NCI-H2107 treated with DMSO at 0.1 percent for 48 hours (cell line): ENCODE measurements around the gene ENTPD2.
"Not testable (repeated sequence)": the region's sequence is repeated elsewhere in the genome, so short reads cannot be mapped to it uniquely, and the experiment has no call there.

Experiments used
- DNase-seq: peaks from one replicate; lab custom pipeline; 2025; ENCODE audit not compliant: unreplicated experiment; lab: John Stamatoyannopoulos, UW

The ENTPD2 gene

DNA sequence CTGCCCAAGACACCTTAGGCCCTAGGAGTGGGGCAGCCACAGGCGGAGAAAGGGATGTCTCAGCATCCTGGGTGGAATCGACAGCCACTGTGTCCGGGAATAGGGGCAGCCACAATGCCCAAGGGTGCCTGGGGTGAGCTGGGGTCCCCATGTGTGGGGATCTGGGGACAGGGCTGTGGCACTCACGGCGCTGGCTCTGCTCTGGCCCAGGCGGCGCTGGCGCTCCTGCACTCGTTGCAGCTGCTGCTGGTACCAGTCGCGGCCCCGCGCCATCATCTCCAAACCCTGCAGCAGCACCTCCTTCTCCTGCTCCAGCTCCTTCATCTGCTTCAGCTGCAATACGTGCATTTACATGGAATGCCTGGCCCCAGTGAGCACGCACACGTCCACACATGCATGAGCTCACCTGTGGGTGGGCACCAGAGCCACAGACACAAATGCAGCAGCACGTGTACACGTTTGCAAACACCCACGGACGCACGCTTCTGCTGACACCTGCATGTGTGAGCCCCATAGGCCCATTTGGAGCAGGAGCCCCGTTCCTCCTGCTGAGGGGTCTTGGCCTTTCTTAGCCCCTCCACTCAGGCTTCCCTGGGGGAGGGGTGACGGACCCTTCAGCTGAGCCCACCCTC is 11.6 kb upstream of the ENTPD2 start:
- no peak for DNase-seq

DNA sequence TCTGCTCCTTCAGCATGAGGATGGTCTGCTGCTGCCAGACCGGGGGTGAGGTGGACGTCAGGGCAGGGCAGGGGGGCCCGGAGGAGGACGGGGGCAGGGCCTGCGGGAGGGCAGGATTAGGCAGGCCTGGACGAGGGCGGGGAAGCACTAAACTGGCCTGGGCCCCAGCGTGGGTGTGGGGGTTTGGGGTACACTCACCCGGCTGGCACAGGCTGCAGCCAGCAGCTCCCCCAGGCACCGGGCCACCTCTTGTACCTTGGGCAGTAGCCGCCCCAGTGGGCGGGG is 11.0 kb upstream of the ENTPD2 start:
- DNase-seq, result no peak

DNA sequence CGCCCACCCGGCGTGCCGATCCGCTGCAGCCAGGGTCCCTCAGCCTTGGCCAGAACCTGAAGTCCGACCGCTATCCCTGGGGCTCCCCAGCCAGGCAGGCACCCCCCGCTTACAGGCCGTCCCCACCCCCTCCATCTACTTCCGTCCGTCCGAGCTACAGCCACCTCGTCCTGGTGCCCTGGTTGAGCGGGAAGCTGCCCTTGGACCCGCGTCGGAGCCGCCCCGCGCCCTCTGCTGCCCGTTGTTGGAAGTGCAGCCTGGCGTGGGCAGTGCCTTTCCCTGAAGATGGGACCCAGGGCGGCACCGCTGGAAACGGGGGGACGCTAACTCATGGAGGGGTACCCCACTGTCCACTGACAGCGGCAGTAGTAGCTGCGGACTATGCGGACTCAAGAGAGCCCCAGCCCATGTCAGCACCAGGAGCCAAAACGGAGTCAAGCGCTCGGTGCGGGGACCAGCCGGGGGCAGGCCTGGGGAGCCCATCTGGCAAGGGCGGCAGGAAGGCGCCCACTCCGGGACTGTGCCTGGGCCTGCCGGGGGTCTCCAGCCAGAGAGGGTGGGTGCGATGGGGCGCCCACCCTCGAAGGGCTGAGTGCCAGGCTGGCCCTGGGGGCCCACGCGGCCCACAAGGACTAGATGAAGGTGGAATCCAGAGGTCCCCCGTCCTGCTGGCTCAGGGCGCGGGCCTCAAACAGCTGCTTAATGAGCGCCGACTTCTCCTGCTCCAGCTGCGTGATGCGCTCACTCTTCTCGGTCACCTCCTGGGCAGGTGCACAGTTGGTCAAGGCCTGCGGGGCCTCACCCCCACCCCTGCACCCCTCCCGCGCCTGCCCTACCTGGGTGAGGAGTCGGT is 10.4 kb upstream of the ENTPD2 start:
- DNase-seq, result no peak

DNA sequence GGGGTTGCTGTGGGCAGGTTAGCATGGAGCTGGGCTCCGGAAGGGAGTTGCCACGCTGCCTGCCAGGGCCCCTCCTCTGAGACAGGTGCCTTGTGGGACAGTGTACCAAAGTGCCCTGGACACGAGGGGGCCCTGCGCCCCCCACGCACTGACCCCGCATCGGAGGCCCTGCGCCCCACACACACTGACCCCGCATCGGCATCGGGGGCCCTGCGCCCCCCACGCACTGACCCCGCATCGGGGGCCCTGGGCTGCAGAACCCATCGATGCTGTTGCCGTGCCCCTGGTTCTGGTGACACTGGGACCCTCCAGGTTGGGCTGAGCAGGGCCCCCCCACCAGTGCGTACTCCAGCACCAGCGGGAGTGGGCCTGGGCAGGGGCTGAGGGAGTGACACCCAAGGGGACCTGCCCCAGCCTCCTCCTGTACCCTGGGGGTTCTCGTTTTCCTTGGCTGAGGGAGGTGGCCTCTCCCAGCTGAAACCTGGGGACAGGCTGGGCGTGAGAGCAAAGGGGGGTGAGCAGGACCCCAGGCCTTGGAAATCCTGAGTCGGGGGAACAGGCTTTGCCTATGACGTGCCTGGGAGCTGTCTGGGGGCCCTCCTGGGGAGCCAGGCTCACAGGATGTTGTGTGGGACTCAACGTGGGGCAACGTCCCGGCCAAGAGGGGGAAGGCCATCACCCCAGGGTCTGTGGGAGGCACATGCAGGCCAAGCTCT is 9.6 kb upstream of the ENTPD2 start:
- DNase-seq, result no peak

DNA sequence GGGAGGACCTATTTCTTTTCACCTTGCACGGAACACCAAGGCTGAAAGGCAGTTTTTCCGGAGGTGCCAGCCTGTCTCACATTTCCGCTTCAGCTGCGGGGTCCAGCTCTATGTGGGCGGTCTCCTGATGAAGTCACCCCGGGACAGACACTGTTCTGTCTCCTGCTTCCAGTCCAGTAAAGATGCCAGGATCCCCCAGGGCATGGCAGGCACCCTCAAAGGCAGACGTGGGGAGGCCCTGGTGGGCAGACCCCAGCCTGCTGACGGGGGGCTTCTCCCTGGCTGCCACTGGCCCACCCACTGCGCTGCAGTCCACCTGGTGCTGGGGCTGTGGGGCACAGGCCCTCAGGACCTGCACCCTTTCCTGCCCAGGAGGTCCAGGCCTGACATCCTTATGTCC is 8.9 kb upstream of the ENTPD2 start:
- not testable (repeated sequence) for DNase-seq

DNA sequence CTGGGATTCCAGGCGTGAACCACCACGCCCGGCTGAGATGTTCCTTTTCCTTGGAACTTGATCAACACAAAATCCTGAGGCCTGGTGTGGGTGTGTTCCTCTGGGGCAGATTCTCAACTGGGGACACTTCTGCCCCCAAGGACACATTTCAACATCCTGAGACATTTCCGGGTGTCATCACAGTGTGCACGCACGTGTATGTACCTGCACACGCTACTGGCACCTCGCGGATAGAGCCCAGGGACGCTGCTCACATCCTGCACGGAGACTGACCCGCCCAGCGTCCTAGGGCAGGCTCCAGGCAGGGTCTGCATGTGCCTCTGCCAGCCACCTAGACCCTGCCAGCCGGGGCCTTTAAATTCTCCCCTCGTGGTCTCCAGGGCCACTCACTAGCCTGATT is 8.5 kb upstream of the ENTPD2 start:
- DNase-seq, result no peak

DNA sequence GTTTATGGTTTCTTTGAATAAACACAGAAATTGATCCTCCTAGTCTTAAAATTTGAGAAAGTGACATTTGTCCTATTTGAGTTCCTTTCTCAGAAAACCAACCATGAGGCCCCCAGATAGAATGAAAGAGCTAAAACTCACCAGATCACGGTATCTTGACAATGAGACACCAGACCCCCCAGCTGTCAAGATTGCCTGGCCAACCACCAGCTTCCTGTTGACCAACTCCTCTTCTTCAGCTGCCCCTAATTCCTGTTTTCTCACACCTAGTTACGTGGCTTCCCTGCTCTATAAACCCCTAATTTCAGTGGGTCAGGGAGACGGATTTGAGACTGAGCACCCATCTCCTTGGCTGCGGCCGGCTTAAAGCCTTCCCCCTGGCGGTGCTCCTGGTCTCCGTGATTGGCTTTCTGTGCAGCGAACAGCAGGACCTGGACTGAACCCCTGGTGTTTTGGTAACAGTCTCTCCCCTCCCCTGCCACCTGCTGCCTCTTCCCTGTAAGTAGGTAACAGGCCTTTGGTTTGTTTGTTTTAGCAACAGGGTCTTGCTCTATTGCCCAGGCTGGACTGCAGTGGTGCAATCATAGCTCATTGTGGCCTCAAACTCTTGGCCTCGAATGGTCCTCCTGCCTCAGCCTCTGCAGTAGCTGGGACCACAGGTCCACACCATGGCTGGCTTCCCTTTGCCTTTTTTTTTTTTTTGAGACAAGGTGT is 4.8 kb upstream of the ENTPD2 start:
- DNase-seq, result peak; percentile 37

DNA sequence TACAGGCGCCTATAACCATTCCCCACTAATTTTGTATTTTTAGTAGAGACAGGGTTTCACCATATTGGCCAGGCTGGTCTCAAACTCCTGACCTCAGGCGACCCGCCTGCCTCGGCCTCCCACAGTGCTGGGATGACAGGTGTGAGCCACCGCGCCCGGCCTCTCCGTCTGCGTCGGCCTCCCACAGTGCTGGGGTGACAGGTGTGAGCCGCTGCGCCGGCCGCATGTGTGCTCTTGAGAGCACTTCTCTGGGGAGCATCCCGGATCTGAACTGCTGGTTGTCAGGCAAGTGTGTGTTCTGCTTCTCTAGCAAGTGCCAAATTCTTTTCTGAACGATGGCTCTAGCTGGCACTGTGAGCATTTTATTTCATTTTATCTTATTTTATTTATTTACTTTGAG is 3.7 kb upstream of the ENTPD2 start:
- DNase-seq, result peak; percentile 91

DNA sequence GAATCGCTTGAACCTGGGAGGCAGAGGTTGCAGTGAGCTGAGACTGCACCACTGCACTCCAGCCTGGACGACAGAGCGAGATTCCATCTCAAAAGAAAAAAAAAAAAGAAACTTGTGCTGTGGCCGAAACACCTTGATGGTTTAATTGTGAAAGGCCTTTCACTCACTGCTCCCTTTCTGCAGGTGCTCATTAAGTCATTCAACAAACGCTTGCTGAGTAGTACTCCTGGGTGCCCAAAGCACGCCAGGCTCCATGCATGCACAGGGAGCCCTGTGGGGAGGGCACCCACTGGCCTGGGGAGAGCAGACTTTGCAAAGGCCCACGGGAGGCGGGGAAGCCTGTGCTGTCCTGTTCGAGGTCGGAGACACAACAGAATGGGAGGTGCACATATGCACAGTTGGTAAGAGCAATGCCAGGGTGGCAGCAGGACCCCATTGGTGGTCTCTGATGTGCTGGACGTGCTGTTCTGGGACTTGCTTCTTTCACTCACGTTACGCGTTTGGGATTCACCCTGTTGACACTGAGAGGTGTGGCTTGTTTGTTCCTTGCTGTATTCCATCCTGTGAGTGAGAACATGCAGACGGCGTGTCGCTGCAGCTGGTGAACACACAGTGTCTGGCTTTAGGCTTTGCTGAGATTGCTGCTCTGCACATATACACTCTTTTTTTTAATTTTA is 3.0 kb upstream of the ENTPD2 start:
- DNase-seq, result no peak

DNA sequence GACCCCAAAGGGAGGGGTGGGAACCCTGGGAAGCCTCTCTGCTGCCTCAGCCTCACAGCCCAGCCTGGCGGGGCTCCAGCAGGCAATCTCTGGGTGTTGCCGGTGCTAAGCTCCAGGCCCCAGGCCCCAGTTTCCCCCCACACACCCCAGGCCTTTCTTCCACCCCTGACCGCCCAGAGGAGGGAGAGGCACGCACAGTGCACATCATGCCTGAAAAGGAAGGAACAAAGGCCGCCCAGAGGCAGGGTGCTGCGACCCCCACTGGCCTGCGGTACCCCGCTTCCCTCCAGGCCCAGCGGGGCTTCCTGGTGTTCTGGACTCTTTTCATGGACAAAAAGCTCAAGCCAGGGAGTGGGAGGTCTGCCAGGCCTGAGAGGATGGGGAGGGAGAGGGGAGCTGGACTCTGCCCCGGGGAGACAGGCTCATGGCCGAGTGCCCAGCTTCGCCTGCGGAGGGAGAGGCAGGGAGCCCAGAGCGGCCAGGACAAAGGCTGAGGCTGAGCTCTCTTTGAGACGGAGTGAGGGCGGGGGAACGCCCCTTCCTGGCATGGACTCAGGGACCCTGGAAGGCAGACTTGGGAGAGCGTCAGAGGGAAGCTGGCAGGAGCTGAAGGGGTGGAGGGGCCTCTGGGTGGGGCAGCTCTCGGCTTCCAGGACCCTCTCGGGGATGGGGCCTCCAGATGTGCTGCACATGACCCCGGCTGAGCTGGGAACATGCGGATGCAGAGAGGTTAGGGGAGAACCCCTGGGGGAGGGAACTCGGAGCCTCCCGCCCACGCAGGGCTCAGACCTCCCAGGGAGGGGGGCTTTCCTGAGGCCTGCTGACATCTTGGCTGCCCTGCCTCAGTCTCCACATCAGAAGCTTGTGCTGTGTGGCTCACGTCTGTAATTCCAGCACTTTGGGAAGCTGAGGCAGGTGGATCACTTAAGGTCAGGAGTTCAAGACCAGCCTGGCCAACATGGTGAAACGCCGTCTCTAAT is 1.8 kb upstream of the ENTPD2 start:
- DNase-seq, result no peak

DNA sequence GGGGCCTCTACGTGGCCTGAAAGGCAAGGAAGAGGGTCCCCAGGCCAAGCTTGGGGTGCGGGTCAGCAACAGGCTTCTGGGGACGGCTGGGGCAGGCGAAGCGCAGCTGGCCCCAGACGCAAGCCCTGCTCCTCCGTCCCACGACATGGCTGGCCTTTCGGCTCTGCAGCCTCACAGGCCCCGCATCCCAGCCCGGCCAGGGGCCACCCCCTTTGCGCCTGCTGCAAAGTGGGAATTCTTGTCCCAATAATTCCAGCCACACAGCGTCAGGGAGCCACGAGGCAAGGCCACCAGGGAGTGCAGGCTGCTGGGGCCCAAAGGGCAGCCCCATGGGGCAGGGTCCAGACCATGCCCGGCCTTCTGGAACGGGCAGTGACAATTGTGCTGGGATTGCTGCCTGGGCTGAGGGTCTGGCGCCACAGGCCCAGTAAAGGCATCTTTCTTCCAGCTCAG is 1.1 kb upstream of the ENTPD2 start:
- no peak for DNase-seq

DNA sequence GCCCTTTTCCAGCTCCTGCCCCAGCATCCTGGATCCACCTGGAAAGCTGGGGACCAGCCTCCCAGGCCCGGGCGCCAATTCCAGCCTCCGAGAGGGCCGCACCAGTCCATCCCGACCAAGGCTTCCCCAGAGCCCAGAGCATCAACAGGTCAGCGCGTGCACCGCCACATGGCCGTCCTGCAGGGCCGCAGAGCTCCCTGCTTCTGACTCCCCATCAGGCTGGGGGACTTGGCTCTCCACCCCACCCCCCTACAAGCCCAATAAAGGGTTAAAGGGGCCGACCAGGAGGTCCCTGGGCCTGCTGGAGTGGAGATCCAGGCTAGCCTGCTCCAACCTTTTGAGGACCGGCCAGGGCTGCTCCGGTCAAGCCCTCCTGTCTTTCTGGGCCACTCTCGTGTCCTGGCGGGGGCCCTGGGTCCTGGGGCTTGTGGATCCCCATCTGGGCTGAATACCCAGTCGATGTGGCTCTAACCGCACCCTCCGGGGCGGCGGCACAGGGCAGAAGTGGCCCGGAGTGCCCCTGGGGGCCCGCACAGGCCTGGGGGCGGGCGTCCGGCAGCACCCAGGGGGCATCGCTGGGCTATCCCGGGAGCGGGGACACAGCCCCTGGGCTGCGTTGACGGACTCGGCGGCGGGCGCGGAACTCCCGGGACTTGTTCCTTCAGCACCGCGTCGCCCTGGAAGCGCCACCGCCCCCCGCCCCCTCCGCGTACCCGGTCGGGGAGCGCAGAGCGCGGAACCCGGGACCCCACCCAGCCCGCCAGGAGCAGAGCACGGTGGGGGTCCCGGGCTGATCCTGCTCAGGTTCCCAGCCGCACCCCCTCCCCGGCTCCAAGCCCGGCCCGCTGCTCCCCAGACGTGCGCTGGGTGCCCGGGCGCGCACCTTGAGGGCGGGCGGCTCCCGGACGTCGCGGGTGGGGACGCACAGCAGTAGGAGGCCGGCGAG is 590 bp downstream of the ENTPD2 start:
- DNase-seq, result no peak

DNA sequence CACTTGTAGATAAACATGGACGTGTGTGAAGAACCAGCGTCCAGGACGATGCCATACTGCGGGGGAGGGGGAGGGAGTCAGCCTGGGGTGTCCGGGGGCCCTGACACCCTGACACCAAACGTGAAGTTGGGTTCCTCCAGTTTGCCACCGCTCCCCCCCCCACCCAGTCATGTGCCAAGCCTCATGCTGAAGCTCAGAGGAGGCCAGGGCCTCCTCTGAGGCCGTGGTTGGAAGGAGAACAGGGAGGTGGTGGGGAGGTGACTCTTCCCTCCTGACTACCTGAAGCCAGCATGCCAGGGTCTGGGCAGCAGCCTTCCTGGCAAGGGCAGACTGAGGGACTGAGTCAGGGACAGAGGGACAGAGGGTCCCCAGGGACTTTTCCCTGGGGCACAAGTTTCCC is 1.6 kb downstream of the ENTPD2 start:
- DNase-seq, result no peak

DNA sequence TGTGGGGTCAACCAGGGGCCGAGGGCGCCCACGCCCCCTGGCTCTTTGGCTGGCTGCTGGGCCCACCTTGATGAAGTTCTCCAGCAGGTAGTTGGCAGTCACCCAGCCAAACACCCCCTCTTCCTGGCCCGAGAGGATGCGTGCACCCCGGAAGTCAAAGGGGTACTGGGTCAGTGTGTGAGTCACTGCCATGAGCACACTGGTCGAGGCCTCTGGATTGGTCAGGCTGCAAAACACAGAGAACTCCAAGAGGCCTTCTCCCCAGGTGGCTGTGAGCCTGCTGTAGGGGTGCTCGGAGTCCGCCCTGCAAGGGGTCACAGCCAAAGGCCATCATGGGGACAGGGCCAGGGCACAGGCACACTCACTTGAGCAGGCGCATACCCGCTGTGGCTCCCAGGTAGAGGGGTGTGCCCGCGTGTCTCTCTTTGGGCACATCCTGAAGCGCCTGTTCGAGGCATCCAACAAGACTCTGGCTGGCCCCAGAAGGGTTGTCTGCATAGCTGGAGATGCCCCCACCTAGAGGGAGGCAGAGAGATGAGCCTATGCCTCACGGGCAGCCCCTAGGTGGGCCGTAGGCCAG is 2.6 kb downstream of the ENTPD2 start:
- DNase-seq, result no peak

DNA sequence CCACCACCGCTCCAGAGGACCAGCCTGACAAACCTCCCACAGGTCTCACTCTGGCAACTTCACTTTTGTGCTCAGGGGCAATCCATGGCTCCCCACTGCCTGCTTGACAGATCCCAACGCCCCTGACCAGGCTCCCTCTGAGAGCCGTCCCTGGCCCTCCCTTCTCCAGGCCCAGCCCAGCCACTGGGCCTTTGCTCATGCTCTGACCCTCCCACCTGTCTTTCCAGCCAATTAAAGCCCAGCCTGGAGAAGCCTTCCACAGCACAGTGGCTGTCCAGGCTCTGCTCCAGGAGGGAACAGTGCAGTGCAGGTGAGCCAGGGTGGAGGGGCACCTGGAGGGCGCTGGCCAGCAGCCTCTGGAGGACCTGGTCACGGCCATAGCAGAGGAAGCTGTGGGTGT is 3.3 kb downstream of the ENTPD2 start:
- DNase-seq, result no peak

DNA sequence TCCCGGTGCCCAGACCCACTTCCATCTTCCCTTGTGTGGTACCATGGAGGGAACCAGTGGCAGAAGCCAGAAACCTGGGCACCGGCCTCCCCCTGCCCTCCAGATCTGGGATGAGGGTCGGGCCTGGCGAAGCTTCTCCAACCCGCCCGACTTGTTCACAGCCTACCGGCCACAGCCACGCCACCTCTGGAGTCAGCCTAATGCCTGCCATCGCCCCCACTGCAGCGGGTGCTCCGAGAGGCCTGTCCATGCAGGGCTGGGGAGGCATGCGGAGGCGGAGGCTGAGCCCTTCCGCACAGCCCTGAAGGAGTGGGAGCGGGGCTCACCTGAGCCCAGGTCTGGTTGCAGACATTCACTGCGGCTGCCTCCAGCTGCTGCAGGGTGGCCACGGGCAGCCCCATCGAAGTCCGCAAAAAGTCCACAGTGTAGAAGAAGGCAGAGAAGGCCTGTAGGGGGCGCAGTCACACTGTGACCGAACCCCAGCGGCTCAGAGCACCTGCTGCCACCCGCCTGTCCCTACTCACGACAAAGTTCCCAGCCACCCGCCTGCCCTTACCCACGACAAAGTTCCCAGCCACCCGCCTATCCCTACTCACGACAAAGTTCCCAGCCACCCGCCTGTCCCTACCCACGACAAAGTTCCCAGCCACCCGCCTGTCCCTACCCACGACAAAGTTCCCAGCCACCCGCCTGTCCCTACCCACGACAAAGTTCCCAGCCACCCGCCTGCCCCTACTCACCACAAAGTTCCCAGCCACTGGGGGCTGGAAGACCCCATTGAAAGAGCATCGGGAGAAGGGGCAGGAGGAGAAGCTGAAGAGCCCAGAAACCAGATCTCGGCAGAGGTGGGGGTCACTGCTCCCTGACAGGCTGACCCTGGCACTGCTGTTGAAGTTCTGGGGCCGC is 4.1 kb downstream of the ENTPD2 start:
- DNase-seq, result peak; percentile 71
